Activated CD4-positive, alpha-beta T cell treated with anti-CD3 and anti-CD28 coated beads, Interleukin-2, amount 10 ng/mL, durations not matched to agents 24 days and 14 days (primary cell): ENCODE data around the gene WIPF3. TPM values are rescaled to one million over a fixed set of nuclear protein-coding genes. Genes with fewer than 3 reads are reported as not detected.

Source experiments
- DNase-seq: peaks from one replicate; pipeline ENCODE4 v3.0.0; 2022
- H3K27ac Mint-ChIP-seq: one replicate; pipeline ENCODE4 v1.8.0; 2022; ENCODE audit warnings: mild to moderate bottlenecking, mixed read lengths
- H3K27me3 Mint-ChIP-seq: one replicate; pipeline ENCODE4 v1.8.0; 2022; ENCODE audit warnings: mixed read lengths
- H3K36me3 Mint-ChIP-seq: one replicate; pipeline ENCODE4 v1.8.0; 2022; ENCODE audit warnings: low read depth, mild to moderate bottlenecking, mixed read lengths
- H3K4me1 Mint-ChIP-seq: one replicate; pipeline ENCODE4 v1.8.0; 2021; ENCODE audit warnings: mixed read lengths
- H3K4me3 Mint-ChIP-seq: one replicate; pipeline ENCODE4 v1.8.0; 2022; ENCODE audit warnings: mild to moderate bottlenecking, moderate library complexity, mixed read lengths
- H3K9me3 Mint-ChIP-seq: one replicate; pipeline ENCODE4 v1.8.0; 2021; ENCODE audit warnings: mixed read lengths
- intact Hi-C: fragments of 100-400 bp; cut with micrococcal nuclease; formaldehyde crosslinking; loops from one replicate; pipeline ENCODE4 v1.15.1; 2023
- total RNA-seq: library from RNA; stranded (reverse); gene quantifications from 2 replicates; pipeline ENCODE4 v1.2.3, GENCODE V29; 2022

The WIPF3 gene
- total RNA-seq, 1 donor from 2014 or later: not detected

- Mint-ChIP-seq H3K4me3 (no peak overlapping the region), H3K36me3 (no peaks in the 10 kb centered on the region), H3K4me1 (peaks cover 1% of the 10 kb centered on the region), H3K27me3 (no peaks in the 10 kb centered on the region), H3K27ac (no peak overlapping the region), H3K9me3 (no peaks in the 10 kb centered on the region)
- intact Hi-C loops: no loop called here
- DNase-seq: no peak
These were observed 122.9 kb downstream of the WIPF3 start for GRCh38 chr7:29929018-29929807.

GRCh38 chr7:29935111-29935510 is 128.8 kb downstream of the WIPF3 start:
- Mint-ChIP-seq H3K27me3 (no peaks in the 10 kb centered on the region), H3K4me3 (no peak overlapping the region), H3K4me1 (no peaks in the 10 kb centered on the region), H3K27ac (no peak overlapping the region), H3K9me3 (no peaks in the 10 kb centered on the region), H3K36me3 (no peaks in the 10 kb centered on the region)
- intact Hi-C loops: no loop called here
- DNase-seq: no peak

- Mint-ChIP-seq H3K9me3 (no peaks in the 10 kb centered on the region), H3K4me1 (no peaks in the 10 kb centered on the region), H3K27ac (no peak overlapping the region), H3K4me3 (no peak overlapping the region), H3K36me3 (no peaks in the 10 kb centered on the region), H3K27me3 (no peaks in the 10 kb centered on the region)
- DNase-seq: no peak
- intact Hi-C loops: no loop called here
These were observed 130.8 kb downstream of the WIPF3 start for GRCh38 chr7:29937132-29937531.

DNA sequence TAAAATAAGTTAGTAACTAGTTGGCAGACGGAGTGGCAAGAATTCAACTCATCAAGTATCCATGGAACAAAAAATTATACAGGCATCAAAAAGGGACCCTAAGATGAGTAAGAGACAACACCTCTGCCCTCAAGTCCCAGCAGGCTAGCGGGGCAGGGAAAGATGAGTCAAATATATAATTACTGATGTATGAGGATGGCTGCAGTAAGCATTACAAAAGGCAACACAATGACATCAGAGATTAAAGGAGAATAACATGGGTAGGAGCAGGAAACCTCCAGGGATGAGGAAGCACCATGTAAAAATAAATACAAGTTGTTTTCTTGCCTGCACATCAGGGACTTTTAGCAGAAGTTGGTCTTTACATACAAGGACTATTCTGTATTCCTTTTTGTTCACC is 133.9 kb downstream of the WIPF3 start:
- intact Hi-C loops: no loop called here
- no peaks in the 10 kb centered on the region for H3K36me3 Mint-ChIP-seq
- no peaks in the 10 kb centered on the region for H3K9me3 Mint-ChIP-seq
- H3K4me3 Mint-ChIP-seq: no peak overlapping the region
- no peaks in the 10 kb centered on the region for H3K27me3 Mint-ChIP-seq
- H3K4me1 Mint-ChIP-seq: no peaks in the 10 kb centered on the region
- H3K27ac Mint-ChIP-seq: no peak overlapping the region
- DNase-seq: no peak

- Mint-ChIP-seq H3K27ac (no peak overlapping the region), H3K36me3 (no peaks in the 10 kb centered on the region), H3K4me3 (no peak overlapping the region), H3K9me3 (no peaks in the 10 kb centered on the region), H3K4me1 (no peaks in the 10 kb centered on the region), H3K27me3 (no peaks in the 10 kb centered on the region)
- DNase-seq: no peak
- intact Hi-C loops: no loop called here
These were observed 139.0 kb downstream of the WIPF3 start for GRCh38 chr7:29945259-29945809.

DNA sequence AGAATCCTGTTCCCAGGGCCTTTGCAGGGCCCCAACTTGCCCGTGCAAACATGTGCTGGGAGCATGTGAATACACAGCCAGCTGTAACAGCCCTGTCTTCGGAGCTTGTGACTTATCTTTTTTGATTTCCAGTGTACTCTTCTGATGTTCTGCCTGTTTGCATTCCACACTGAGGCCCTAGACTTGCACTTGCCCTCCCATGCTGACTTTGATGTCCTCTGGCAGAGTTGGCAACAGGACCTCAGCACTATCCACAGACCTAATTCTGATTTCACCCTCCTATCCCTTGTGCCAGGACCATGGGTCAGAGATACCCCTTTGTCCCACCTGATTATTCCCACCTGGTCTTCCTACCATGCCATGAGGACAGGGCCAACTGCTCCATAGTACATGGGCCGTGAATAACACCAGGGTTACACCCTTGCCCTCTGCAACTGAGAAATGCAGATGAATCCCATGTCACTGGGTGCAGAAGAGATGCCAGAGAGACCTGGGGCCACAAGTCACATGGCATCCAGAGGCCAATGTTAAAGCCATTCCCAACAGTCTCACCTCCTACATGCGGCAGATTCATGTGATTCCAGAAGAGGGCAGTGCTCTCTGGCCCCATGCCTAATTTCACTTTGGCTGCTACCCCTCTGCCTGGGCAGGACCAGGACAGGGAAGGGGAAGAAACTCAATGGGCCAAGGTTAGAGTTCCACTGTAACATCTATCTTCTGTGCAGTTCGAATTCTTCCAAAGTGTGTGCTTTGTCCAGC is 140.3 kb downstream of the WIPF3 start:
- DNase-seq: no peak
- Mint-ChIP-seq H3K9me3 (no peaks in the 10 kb centered on the region), H3K27me3 (no peaks in the 10 kb centered on the region), H3K27ac (no peak overlapping the region), H3K36me3 (no peaks in the 10 kb centered on the region), H3K4me1 (no peaks in the 10 kb centered on the region), H3K4me3 (no peak overlapping the region)
- intact Hi-C loops: no loop called here

- no peak overlapping the region for H3K27ac Mint-ChIP-seq
These were observed 142.3 kb downstream of the WIPF3 start for GRCh38 chr7:29948587-29948986.

GRCh38 chr7:29950480-29950879 is 144.2 kb downstream of the WIPF3 start:
- intact Hi-C loops: no loop called here
- H3K9me3 Mint-ChIP-seq: no peaks in the 10 kb centered on the region
- H3K27ac Mint-ChIP-seq: no peak overlapping the region
- no peaks in the 10 kb centered on the region for H3K27me3 Mint-ChIP-seq
- no peak overlapping the region for H3K4me3 Mint-ChIP-seq
- H3K4me1 Mint-ChIP-seq: no peaks in the 10 kb centered on the region
- H3K36me3 Mint-ChIP-seq: no peaks in the 10 kb centered on the region
- no peak for DNase-seq

More at GRCh38 chr7:29948587-29948986, 142.3 kb downstream of the WIPF3 start:
- Mint-ChIP-seq H3K4me1 (no peaks in the 10 kb centered on the region), H3K36me3 (no peaks in the 10 kb centered on the region), H3K9me3 (no peaks in the 10 kb centered on the region), H3K4me3 (no peak overlapping the region), H3K27me3 (no peaks in the 10 kb centered on the region)
- intact Hi-C loops: no loop called here
- DNase-seq: no peak

- no peak overlapping the region for H3K4me3 Mint-ChIP-seq
These were observed 144.9 kb downstream of the WIPF3 start for GRCh38 chr7:29951206-29951605.

DNA sequence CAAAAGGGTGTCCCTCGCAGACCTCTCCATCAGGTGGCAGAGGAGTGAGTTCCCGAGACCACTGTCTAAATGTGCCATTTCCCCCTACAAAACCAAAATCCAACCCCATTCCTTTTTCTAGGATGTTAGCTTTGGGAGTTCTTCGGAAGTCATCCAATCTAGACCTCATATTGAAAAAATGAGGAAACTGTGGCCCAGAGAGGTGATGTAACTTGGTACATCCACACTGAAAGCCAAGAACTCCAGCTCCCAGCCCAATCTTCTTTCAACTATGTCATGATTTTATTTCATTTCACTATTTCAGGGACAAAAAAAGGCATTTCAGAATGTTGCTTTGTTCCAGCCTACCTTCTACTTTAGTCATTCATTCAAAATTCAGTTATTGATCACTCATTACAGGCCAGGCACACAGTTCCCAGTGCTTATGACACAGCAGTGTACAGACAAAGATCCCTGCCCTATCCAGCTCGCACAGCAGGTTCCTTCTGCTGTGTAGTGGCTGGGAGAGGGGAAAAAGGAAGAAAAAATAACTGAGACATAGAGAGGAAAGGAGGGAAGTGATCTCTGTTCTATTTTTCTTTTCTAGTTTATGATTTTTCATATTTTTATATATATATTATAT is 147.5 kb downstream of the WIPF3 start:
- no peak overlapping the region for H3K4me3 Mint-ChIP-seq

More at GRCh38 chr7:29951206-29951605, 144.9 kb downstream of the WIPF3 start:
- no peak for DNase-seq
- no peaks in the 10 kb centered on the region for H3K27me3 Mint-ChIP-seq
- H3K4me1 Mint-ChIP-seq: peaks cover 7% of the 10 kb centered on the region
- H3K36me3 Mint-ChIP-seq: no peaks in the 10 kb centered on the region
- no peaks in the 10 kb centered on the region for H3K9me3 Mint-ChIP-seq
- no peak overlapping the region for H3K27ac Mint-ChIP-seq
- intact Hi-C loops: no loop called here

DNA sequence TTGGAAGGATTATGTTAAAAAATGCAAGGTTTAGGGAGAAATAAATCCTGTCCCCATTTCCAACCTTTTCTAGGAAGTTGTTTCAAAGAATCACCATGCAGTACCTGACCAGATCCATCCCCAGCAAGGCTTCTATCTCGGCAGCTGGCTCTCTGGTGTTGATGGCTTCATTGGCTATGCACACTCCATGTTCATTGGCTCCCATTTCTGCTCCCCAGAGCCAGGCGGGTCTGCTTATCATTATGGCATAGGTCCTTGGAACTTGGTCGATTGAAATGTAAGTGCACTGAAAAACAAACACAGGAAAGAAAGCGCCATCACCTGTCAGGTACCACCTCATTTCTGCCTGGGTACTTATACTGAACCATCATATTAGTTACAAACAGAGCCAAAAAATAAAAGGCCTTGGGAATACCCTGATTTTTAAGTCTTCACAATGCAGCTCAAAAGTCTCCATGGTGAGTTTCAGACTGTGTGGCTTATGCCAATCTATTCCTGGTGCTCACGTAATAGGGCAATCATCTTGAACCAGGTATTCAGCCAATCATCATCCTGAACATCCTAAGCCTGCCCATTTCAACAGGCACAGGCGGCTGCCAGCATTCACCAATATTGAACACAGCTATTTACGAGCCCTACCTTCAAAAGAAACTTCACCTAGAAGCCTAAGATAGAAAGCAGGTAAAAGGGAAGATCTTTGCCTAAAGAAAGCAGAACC is 148.9 kb downstream of the WIPF3 start:
- no peaks in the 10 kb centered on the region for H3K36me3 Mint-ChIP-seq
- peaks cover 9% of the 10 kb centered on the region for H3K4me1 Mint-ChIP-seq
- no peak for DNase-seq
- intact Hi-C loops: no loop called here
- H3K27me3 Mint-ChIP-seq: peaks cover 3% of the 10 kb centered on the region
- no peak overlapping the region for H3K27ac Mint-ChIP-seq
- no peak overlapping the region for H3K4me3 Mint-ChIP-seq
- H3K9me3 Mint-ChIP-seq: no peaks in the 10 kb centered on the region

More for the DNA sequence above, 147.5 kb downstream of the WIPF3 start:
- Mint-ChIP-seq H3K27me3 (no peaks in the 10 kb centered on the region), H3K36me3 (no peaks in the 10 kb centered on the region), H3K9me3 (no peaks in the 10 kb centered on the region), H3K4me1 (peaks cover 9% of the 10 kb centered on the region), H3K27ac (no peak overlapping the region)
- DNase-seq: no peak
- intact Hi-C loops: no loop called here

DNA sequence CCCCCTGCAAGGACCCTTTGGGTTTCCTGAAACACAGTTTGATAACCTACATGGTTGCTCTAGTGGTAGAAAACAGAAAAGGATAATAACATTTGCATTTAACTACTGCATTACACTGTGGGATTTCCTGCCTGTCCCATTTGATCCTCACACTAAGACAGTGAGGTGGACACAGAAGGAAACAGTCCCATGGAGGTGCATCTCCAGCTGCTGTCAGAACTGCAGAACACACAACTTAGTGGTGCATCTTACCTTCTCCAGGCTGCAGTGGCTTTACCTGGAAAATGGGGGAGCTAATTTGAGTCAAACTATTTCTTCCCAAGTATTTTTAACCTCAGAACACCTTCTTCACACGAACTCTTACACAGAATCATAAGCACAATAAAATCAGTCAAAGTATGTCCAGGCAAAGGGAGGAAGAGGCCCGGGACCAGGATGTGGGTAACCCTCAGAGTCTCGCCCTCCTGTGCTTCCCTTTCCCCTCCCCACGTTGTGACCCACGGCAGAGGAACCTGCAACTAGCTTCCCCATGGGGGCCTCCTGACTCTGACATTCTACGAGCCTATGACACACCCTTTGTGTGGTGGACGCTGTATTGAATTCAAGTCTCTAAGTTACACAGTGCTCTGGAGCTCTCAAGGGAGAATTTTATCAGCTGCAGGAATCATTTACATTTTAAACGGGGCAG is 149.6 kb downstream of the WIPF3 start:
- peaks cover 9% of the 10 kb centered on the region for H3K4me1 Mint-ChIP-seq
- H3K9me3 Mint-ChIP-seq: no peaks in the 10 kb centered on the region
- peak overlapping the region; percentile 20 for H3K4me3 Mint-ChIP-seq
- intact Hi-C loops: no loop called here
- H3K27ac Mint-ChIP-seq: peak overlapping the region; percentile 36
- H3K36me3 Mint-ChIP-seq: no peaks in the 10 kb centered on the region
- DNase-seq: peak; percentile 68
- H3K27me3 Mint-ChIP-seq: peaks cover 3% of the 10 kb centered on the region

- Mint-ChIP-seq H3K27ac (no peak overlapping the region), H3K4me3 (peak overlapping the region; percentile 20), H3K4me1 (peaks cover 9% of the 10 kb centered on the region), H3K9me3 (no peaks in the 10 kb centered on the region), H3K27me3 (peaks cover 3% of the 10 kb centered on the region), H3K36me3 (no peaks in the 10 kb centered on the region)
- intact Hi-C loops: no loop called here
- no peak for DNase-seq
These were observed 150.2 kb downstream of the WIPF3 start for GRCh38 chr7:29956487-29956836.
